ENCODE data around the gene NUP43. TPM values are rescaled to one million over a fixed set of nuclear protein-coding genes. Genes with fewer than 3 reads are reported as not detected.
"Not testable (repeated sequence)": the region's sequence is repeated elsewhere in the genome, so short reads cannot be mapped to it uniquely, and the experiment has no call there.

The NUP43 gene
- total RNA-seq, 1 donor from 2014 or later, result 39.7 TPM

- not testable (repeated sequence) for FAIRE-seq; H3K27ac Mint-ChIP-seq (ENCODE audit: unreplicated experiment); H2AFZ ChIP-seq (ENCODE audit: low read depth, low read length)
Observed at GRCh38 chr6:149745252-149745651, 1.1 kb downstream of the NUP43 start.

GRCh38 chr6:149734915-149735314 lies 11.4 kb downstream of the NUP43 start:
- Histone ChIP-seq H4K20me1 (ENCODE audit: insufficient read depth, low read length) (no peaks in the 10 kb centered on the region), H3K9ac (ENCODE audit: low read length) (no peak overlapping the region), H3K4me3 (ENCODE audit: insufficient read depth, low read depth, low read length) (no peak overlapping the region), H3K9me3 (ENCODE audit: insufficient read depth, low read depth, low read length) (no peaks in the 10 kb centered on the region), H3K27me3 (ENCODE audit: insufficient read depth, low read length) (no peaks in the 10 kb centered on the region), H2AFZ (ENCODE audit: low read depth, low read length) (no peak overlapping the region), H3K79me2 (ENCODE audit: insufficient read depth, low read length) (no peaks in the 10 kb centered on the region), H3K27ac (ENCODE audit: low read depth, low read length) (no peak overlapping the region), H3K4me1 (ENCODE audit: insufficient read depth, low read length) (no peaks in the 10 kb centered on the region), H3K36me3 (ENCODE audit: insufficient read depth, low read length) (peaks cover 33% of the 10 kb centered on the region), H3K4me2 (ENCODE audit: low read length) (no peak overlapping the region)
- TF ChIP-seq, protein P1, sequence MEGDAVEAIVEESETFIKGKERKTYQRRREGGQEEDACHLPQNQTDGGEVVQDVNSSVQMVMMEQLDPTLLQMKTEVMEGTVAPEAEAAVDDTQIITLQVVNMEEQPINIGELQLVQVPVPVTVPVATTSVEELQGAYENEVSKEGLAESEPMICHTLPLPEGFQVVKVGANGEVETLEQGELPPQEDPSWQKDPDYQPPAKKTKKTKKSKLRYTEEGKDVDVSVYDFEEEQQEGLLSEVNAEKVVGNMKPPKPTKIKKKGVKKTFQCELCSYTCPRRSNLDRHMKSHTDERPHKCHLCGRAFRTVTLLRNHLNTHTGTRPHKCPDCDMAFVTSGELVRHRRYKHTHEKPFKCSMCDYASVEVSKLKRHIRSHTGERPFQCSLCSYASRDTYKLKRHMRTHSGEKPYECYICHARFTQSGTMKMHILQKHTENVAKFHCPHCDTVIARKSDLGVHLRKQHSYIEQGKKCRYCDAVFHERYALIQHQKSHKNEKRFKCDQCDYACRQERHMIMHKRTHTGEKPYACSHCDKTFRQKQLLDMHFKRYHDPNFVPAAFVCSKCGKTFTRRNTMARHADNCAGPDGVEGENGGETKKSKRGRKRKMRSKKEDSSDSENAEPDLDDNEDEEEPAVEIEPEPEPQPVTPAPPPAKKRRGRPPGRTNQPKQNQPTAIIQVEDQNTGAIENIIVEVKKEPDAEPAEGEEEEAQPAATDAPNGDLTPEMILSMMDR (IDR thresholded peaks at IDR 0.05; ENCODE audit: insufficient read depth, low read depth, low read length), result no peak
- no peaks in the 10 kb centered on the region for H3K4me1 Mint-ChIP-seq (ENCODE audit: low read depth, unreplicated experiment)
- no peak for DNase-seq (ENCODE audit: low read depth)
- no peaks in the 10 kb centered on the region for H3K9me3 Mint-ChIP-seq (ENCODE audit: unreplicated experiment)
- no peaks in the 10 kb centered on the region for H3K27me3 Mint-ChIP-seq (ENCODE audit: low read depth, unreplicated experiment)
- H3K27ac Mint-ChIP-seq (ENCODE audit: unreplicated experiment), result no peak overlapping the region
- no peak for FAIRE-seq
- peaks cover 7% of the 10 kb centered on the region for H3K36me3 Mint-ChIP-seq (ENCODE audit: low read depth, unreplicated experiment)
- H3K4me3 Mint-ChIP-seq (ENCODE audit: unreplicated experiment), result no peak overlapping the region

More at GRCh38 chr6:149745252-149745651, 1.1 kb downstream of the NUP43 start:
- H3K27me3 ChIP-seq (ENCODE audit: insufficient read depth, low read length); DNase-seq (ENCODE audit: low read depth); H3K4me1 Mint-ChIP-seq (ENCODE audit: low read depth, unreplicated experiment); H3K9me3 Mint-ChIP-seq (ENCODE audit: unreplicated experiment); H3K36me3 ChIP-seq (ENCODE audit: insufficient read depth, low read length); H4K20me1 ChIP-seq (ENCODE audit: insufficient read depth, low read length); H3K36me3 Mint-ChIP-seq (ENCODE audit: low read depth, unreplicated experiment); H3K4me1 ChIP-seq (ENCODE audit: insufficient read depth, low read length); H3K27ac ChIP-seq (ENCODE audit: low read depth, low read length); H3K27me3 Mint-ChIP-seq (ENCODE audit: low read depth, unreplicated experiment); H3K9me3 ChIP-seq (ENCODE audit: insufficient read depth, low read depth, low read length): not testable (repeated sequence)
- Histone ChIP-seq H3K4me3 (ENCODE audit: insufficient read depth, low read depth, low read length) (peak overlapping the region; percentile 97), H3K79me2 (ENCODE audit: insufficient read depth, low read length) (peaks cover 32% of the 10 kb centered on the region), H3K9ac (ENCODE audit: low read length) (peak overlapping the region; percentile 95), H3K4me2 (ENCODE audit: low read length) (peak overlapping the region; percentile 91)
- H3K4me3 Mint-ChIP-seq (ENCODE audit: unreplicated experiment), result peak overlapping the region; percentile 97

DNA sequence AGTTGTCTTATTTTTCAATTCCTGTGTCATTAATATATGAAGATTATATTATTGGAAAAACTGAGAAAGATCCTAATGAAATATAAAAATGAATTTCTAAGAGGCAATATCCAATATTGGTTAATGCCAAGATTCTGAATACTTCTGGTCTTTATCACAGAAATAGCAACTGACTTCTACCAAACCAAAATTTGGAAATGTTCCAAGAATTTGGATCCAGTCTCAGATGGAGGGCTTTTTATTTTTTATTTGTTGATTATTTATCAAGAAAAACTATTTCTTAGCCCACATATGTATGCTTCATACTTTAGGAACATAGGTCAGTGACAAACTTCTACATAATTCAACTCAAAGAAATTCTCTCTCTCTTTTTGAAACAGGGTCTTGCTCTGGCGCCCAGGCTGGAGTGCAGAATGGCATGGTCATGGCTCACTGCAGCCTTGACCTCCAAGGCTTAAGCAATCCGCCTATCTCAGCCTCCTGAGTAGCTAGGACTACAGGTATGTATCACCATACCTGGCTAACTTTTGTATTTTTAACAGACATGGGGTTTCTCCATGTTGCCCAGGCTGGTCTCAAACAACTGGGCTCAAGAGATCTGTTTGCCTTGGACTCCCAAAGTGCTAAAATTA lies 13.1 kb downstream of the NUP43 start:
- Histone ChIP-seq H2AFZ (ENCODE audit: low read depth, low read length) (no peak overlapping the region), H3K27ac (ENCODE audit: low read depth, low read length) (no peak overlapping the region), H3K9me3 (ENCODE audit: insufficient read depth, low read depth, low read length) (no peaks in the 10 kb centered on the region), H3K36me3 (ENCODE audit: insufficient read depth, low read length) (peaks cover 37% of the 10 kb centered on the region), H3K4me1 (ENCODE audit: insufficient read depth, low read length) (no peaks in the 10 kb centered on the region), H3K4me2 (ENCODE audit: low read length) (no peak overlapping the region), H3K27me3 (ENCODE audit: insufficient read depth, low read length) (no peaks in the 10 kb centered on the region), H3K9ac (ENCODE audit: low read length) (no peak overlapping the region), H3K79me2 (ENCODE audit: insufficient read depth, low read length) (no peaks in the 10 kb centered on the region), H4K20me1 (ENCODE audit: insufficient read depth, low read length) (no peaks in the 10 kb centered on the region), H3K4me3 (ENCODE audit: insufficient read depth, low read depth, low read length) (no peak overlapping the region)
- TF ChIP-seq, protein P1 (IDR thresholded peaks at IDR 0.05; ENCODE audit: insufficient read depth, low read depth, low read length), result no peak
- TF ChIP-seq EZH2 (IDR thresholded peaks at IDR 0.05; ENCODE audit: insufficient read depth, low read length), result no peak
- no peak for FAIRE-seq
- Mint-ChIP-seq H3K9me3 (ENCODE audit: unreplicated experiment) (no peaks in the 10 kb centered on the region), H3K4me1 (ENCODE audit: low read depth, unreplicated experiment) (no peaks in the 10 kb centered on the region), H3K36me3 (ENCODE audit: low read depth, unreplicated experiment) (peaks cover 7% of the 10 kb centered on the region), H3K27me3 (ENCODE audit: low read depth, unreplicated experiment) (no peaks in the 10 kb centered on the region), H3K4me3 (ENCODE audit: unreplicated experiment) (no peak overlapping the region), H3K27ac (ENCODE audit: unreplicated experiment) (no peak overlapping the region)
- DNase-seq (ENCODE audit: low read depth), result no peak

All from astrocyte (in vitro differentiated cells and primary cell).